Neural cell (in vitro differentiated cells): Measurements from ENCODE around the gene STEAP4. TPM values are rescaled to one million over a fixed set of nuclear protein-coding genes. Genes with fewer than 3 reads are reported as not detected.

ENCODE experiments used
- H2AFZ ChIP-seq: fragments of 200-600, 300-800 bp; sonication (generic), shearing (Covaris generic); 2 replicates; pipeline ENCODE4 v1.6.0; 2014; ENCODE audit warnings: low read depth, mild to moderate bottlenecking, antibody characterized with exemption, low read length, moderate library complexity
- H3F3A ChIP-seq: fragments of 200-600 bp; shearing (Covaris generic); 2 replicates; pipeline ENCODE4 v1.6.1; 2016; ENCODE audit warnings: mild to moderate bottlenecking, moderate library complexity, mixed read lengths, antibody characterized with exemption, low read length; ENCODE audit not compliant: insufficient read depth, poor library complexity, severe bottlenecking
- H3K27ac ChIP-seq: fragments of 200-600, 300-800 bp; sonication (generic), shearing (Covaris generic); 2 replicates; pipeline ENCODE4 v1.5.1; 2014; ENCODE audit warnings: mild to moderate bottlenecking, low read length, moderate library complexity
- H3K27me3 ChIP-seq: fragments of 300-800, 200-600 bp; sonication (generic), shearing (Covaris generic); 2 replicates; pipeline ENCODE4 v1.6.0; 2014; ENCODE audit warnings: mild to moderate bottlenecking, low read depth, low read length, moderate library complexity; ENCODE audit not compliant: insufficient read depth
- H3K36me3 ChIP-seq: fragments of 300-800, 200-600 bp; sonication (generic), shearing (Covaris generic); 2 replicates; pipeline ENCODE4 v1.5.1; 2014; ENCODE audit warnings: mild to moderate bottlenecking, antibody characterized with exemption, low read length, moderate library complexity; ENCODE audit not compliant: insufficient read depth
- H3K4me2 ChIP-seq: fragments of 300-800, 200-600 bp; sonication (generic), shearing (Covaris generic); 2 replicates; pipeline ENCODE4 v1.6.0; 2014; ENCODE audit warnings: mild to moderate bottlenecking, low read length
- H3K4me3 ChIP-seq: fragments of 300-800, 200-600 bp; sonication (generic), shearing (Covaris generic); 2 replicates; pipeline ENCODE4 v1.5.1; 2014; ENCODE audit warnings: mild to moderate bottlenecking, low read length, moderate library complexity
- H3K79me2 ChIP-seq: fragments of 200-600 bp; shearing (Covaris generic); replicated peaks from 2 replicates; pipeline ENCODE4 v1.6.0; 2014; ENCODE audit warnings: mild to moderate bottlenecking, low read length, moderate library complexity; ENCODE audit not compliant: insufficient read depth
- H3K9ac ChIP-seq: fragments of 300-800, 200-600 bp; sonication (generic), shearing (Covaris generic); 2 replicates; pipeline ENCODE4 v1.6.1; 2016; ENCODE audit warnings: mild to moderate bottlenecking, low read length, mixed read lengths
- H3K9me2 ChIP-seq: fragments of 200-600 bp; shearing (Covaris generic); 2 replicates; pipeline ENCODE4 v1.6.1; 2016; ENCODE audit warnings: mild to moderate bottlenecking, low read length, mixed read lengths; ENCODE audit not compliant: insufficient read depth
- H3K9me3 ChIP-seq: fragments of 200-600, 300-800 bp; sonication (generic), shearing (Covaris generic); 2 replicates; pipeline ENCODE4 v1.6.1; 2016; ENCODE audit warnings: mild to moderate bottlenecking, mixed run types, low read length, moderate library complexity, mixed read lengths
- H4K20me1 ChIP-seq: fragments of 200-600 bp; shearing (Covaris generic); 2 replicates; pipeline ENCODE4 v1.6.1; 2016; ENCODE audit warnings: mild to moderate bottlenecking, mixed run types; ENCODE audit not compliant: insufficient read depth
- EP300 ChIP-seq: fragments of 450-650 bp; conservative IDR thresholded peaks from 2 replicates; pipeline ENCODE4 v1.6.1; 2014; ENCODE audit warnings: antibody characterized with exemption, mild to moderate bottlenecking, moderate library complexity; ENCODE audit not compliant: poor library complexity, severe bottlenecking
- EZH2 ChIP-seq: fragments of 200-600, 300-800 bp; shearing (Covaris generic), sonication (generic); IDR thresholded peaks from 2 replicates; pipeline ENCODE4 v1.6.1; 2014; ENCODE audit warnings: antibody characterized with exemption, low read length, borderline replicate concordance, mild to moderate bottlenecking; ENCODE audit not compliant: insufficient read depth, poor library complexity, severe bottlenecking
- MXI1 ChIP-seq: fragments of 450-650 bp; conservative IDR thresholded peaks from 2 replicates; pipeline ENCODE4 v1.6.1; 2014; ENCODE audit warnings: antibody characterized with exemption, mild to moderate bottlenecking; ENCODE audit not compliant: poor library complexity, severe bottlenecking
- POLR2AphosphoS5 ChIP-seq: IDR thresholded peaks from 2 replicates; pipeline ENCODE4 v1.6.1; 2012
- RAD21 ChIP-seq: fragments of 450-650 bp; conservative IDR thresholded peaks from 2 replicates; pipeline ENCODE4 v1.6.1; 2014; ENCODE audit warnings: antibody characterized with exemption, mild to moderate bottlenecking, moderate library complexity
- SMC3 ChIP-seq: fragments of 450-650 bp; conservative IDR thresholded peaks from 2 replicates; pipeline ENCODE4 v1.6.1; 2014; ENCODE audit warnings: antibody characterized with exemption, mild to moderate bottlenecking, moderate library complexity; ENCODE audit not compliant: poor library complexity
- TAF1 ChIP-seq: IDR thresholded peaks from 2 replicates; pipeline ENCODE4 v1.6.1; 2012; ENCODE audit warnings: low read depth
- polyA plus RNA-seq: library from polyadenylated mRNA; depleted of rRNA; stranded (reverse); fragments of >200 nt; gene quantifications from 2 replicates; pipeline ENCODE4 v1.2.3, GENCODE V29; 2014
- TF ChIP-seq, protein P1 (sequence below): IDR thresholded peaks from 2 replicates; pipeline ENCODE4 v1.6.1; 2012; ENCODE audit warnings: borderline replicate concordance
- TF ChIP-seq, protein P2 (sequence below): fragments of 450-650 bp; IDR thresholded peaks from 2 replicates; pipeline ENCODE4 v1.5.1; 2014; ENCODE audit warnings: antibody characterized with exemption, mild to moderate bottlenecking, moderate library complexity; ENCODE audit not compliant: poor library complexity, severe bottlenecking

Gene STEAP4
- polyA plus RNA-seq, 1 donor from 2014 or later, result not detected

DNA sequence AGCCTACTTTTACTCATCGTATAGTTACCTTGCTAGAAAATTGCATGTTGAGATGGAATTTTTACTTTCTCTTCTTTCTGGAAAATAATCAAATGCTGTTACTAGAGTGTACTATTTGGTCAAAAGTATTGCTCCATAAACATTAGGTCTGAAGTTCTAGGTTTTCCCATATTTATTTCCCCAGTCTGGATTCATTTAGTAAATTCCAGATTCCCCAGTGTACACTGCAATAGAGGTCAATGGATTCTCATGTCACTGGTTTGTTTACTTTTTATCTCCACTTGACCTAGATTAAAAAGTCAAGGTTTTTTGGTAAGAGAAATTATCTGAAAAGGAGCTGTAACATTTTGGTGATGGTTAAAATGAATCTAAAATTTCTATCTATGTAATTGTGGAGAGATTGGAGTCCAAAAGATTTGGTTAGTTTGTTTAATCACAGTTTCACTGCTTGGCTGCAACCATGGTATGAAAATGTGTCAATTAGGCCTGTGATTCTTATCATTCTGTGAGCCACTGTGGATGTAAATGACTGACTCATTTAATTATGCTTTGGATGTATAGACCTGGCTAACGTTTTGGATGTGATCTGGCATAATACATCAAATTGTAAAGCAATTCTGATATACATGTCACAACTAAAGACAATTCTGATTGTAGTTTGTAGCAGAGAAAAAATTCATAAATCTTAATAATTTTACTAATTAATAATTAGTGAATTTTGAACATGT is 32.7 kb upstream of the STEAP4 start:
- H3K4me3 ChIP-seq, result no peak overlapping the region
- TF ChIP-seq TAF1, result no peak
- TF ChIP-seq, protein P1, sequence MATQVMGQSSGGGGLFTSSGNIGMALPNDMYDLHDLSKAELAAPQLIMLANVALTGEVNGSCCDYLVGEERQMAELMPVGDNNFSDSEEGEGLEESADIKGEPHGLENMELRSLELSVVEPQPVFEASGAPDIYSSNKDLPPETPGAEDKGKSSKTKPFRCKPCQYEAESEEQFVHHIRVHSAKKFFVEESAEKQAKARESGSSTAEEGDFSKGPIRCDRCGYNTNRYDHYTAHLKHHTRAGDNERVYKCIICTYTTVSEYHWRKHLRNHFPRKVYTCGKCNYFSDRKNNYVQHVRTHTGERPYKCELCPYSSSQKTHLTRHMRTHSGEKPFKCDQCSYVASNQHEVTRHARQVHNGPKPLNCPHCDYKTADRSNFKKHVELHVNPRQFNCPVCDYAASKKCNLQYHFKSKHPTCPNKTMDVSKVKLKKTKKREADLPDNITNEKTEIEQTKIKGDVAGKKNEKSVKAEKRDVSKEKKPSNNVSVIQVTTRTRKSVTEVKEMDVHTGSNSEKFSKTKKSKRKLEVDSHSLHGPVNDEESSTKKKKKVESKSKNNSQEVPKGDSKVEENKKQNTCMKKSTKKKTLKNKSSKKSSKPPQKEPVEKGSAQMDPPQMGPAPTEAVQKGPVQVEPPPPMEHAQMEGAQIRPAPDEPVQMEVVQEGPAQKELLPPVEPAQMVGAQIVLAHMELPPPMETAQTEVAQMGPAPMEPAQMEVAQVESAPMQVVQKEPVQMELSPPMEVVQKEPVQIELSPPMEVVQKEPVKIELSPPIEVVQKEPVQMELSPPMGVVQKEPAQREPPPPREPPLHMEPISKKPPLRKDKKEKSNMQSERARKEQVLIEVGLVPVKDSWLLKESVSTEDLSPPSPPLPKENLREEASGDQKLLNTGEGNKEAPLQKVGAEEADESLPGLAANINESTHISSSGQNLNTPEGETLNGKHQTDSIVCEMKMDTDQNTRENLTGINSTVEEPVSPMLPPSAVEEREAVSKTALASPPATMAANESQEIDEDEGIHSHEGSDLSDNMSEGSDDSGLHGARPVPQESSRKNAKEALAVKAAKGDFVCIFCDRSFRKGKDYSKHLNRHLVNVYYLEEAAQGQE, result no peak
- TF ChIP-seq, protein P2, sequence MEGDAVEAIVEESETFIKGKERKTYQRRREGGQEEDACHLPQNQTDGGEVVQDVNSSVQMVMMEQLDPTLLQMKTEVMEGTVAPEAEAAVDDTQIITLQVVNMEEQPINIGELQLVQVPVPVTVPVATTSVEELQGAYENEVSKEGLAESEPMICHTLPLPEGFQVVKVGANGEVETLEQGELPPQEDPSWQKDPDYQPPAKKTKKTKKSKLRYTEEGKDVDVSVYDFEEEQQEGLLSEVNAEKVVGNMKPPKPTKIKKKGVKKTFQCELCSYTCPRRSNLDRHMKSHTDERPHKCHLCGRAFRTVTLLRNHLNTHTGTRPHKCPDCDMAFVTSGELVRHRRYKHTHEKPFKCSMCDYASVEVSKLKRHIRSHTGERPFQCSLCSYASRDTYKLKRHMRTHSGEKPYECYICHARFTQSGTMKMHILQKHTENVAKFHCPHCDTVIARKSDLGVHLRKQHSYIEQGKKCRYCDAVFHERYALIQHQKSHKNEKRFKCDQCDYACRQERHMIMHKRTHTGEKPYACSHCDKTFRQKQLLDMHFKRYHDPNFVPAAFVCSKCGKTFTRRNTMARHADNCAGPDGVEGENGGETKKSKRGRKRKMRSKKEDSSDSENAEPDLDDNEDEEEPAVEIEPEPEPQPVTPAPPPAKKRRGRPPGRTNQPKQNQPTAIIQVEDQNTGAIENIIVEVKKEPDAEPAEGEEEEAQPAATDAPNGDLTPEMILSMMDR, result no peak
- TF ChIP-seq EZH2, result no peak
- TF ChIP-seq RAD21, result no peak
- TF ChIP-seq MXI1, result no peak
- no peak for TF ChIP-seq POLR2AphosphoS5
- TF ChIP-seq EP300, result no peak
- TF ChIP-seq SMC3, result no peak
- H3K27ac ChIP-seq, result no peak overlapping the region
- no peaks in the 10 kb centered on the region for H3K9me2 ChIP-seq
- no peak overlapping the region for H2AFZ ChIP-seq
- H3K79me2 ChIP-seq, result no peaks in the 10 kb centered on the region
- H3K9me3 ChIP-seq, result no peaks in the 10 kb centered on the region
- no peaks in the 10 kb centered on the region for H3K27me3 ChIP-seq
- H3K9ac ChIP-seq, result no peak overlapping the region
- H3K36me3 ChIP-seq, result no peaks in the 10 kb centered on the region
- no peaks in the 10 kb centered on the region for H4K20me1 ChIP-seq
- H3K4me2 ChIP-seq, result no peak overlapping the region
- no peaks in the 10 kb centered on the region for H3F3A ChIP-seq

DNA sequence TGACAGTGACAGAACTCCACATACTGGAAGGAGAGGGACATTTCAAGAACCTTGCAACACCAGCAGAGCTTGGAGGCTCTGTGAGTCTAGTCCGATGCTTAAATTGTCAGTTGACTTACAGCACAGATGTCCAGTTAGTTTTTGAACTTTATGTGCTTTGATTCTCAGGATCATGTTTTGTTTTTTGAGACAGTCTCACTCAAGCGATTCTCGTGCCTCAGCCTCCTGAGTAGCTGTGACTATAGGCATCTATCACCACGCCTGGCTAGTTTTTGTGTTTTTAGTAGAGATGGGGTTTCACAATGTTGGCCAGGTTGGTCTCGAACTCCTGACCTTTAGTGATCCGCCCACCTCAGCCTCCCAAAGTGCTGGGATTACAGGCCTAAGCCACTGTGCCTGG is 31.8 kb upstream of the STEAP4 start:
- Histone ChIP-seq H4K20me1 (no peaks in the 10 kb centered on the region), H3K36me3 (no peaks in the 10 kb centered on the region), H3K9me2 (no peaks in the 10 kb centered on the region), H3K9me3 (no peaks in the 10 kb centered on the region), H2AFZ (no peak overlapping the region), H3K4me2 (no peak overlapping the region), H3K4me3 (no peak overlapping the region), H3K27me3 (no peaks in the 10 kb centered on the region), H3K27ac (no peak overlapping the region), H3K79me2 (no peaks in the 10 kb centered on the region), H3K9ac (no peak overlapping the region), H3F3A (no peaks in the 10 kb centered on the region)
- TF ChIP-seq, protein P2, result no peak
- TF ChIP-seq MXI1, result no peak
- no peak for TF ChIP-seq TAF1
- TF ChIP-seq POLR2AphosphoS5, result no peak
- TF ChIP-seq EP300, result no peak
- TF ChIP-seq, protein P1, result no peak
- no peak for TF ChIP-seq RAD21
- TF ChIP-seq SMC3, result no peak
- TF ChIP-seq EZH2, result no peak
